ENCODE results near the gene GRPEL1.

The GRPEL1 gene

GRCh38 chr4:7061815-7062214, 6.0 kb downstream of the GRPEL1 start:
- no peaks in the 10 kb centered on the region for H3K27me3 ChIP-seq (ENCODE audit: insufficient read depth, low read length, poor library complexity)
- no peak overlapping the region for H2BK120ac ChIP-seq (ENCODE audit: low read depth, low read length)

GRCh38 chr4:7060346-7061150, 7.3 kb downstream of the GRPEL1 start:
- Histone ChIP-seq H3K27me3 (ENCODE audit: insufficient read depth, low read length, poor library complexity) (no peaks in the 10 kb centered on the region), H3K23ac (ENCODE audit: low read length) (no peak overlapping the region), H4K8ac (ENCODE audit: low read depth, low read length) (no peak overlapping the region), H2BK5ac (ENCODE audit: low read length) (no peak overlapping the region), H3K9ac (ENCODE audit: low read length) (no peak overlapping the region), H2BK120ac (ENCODE audit: low read depth, low read length) (no peak overlapping the region), H2BK15ac (replicated peaks; ENCODE audit: low read depth) (no peak overlapping the region), H3K79me1 (ENCODE audit: low read length) (peaks cover 3% of the 10 kb centered on the region), H3K4ac (ENCODE audit: low read depth, low read length) (no peak overlapping the region), H3K4me1 (ENCODE audit: control insufficient read depth, low read depth, low read length) (no peaks in the 10 kb centered on the region), H3K4me2 (ENCODE audit: low read length) (no peak overlapping the region), H3K36me3 (ENCODE audit: control insufficient read depth, insufficient read depth, low read length) (peaks cover 13% of the 10 kb centered on the region), H2AK5ac (ENCODE audit: low read length) (no peak overlapping the region), H4K5ac (ENCODE audit: low read length) (no peak overlapping the region), H3K27ac (ENCODE audit: low read depth, low read length) (no peak overlapping the region), H3K18ac (ENCODE audit: low read length) (no peak overlapping the region), H3K4me3 (ENCODE audit: low read length) (no peak overlapping the region), H3K79me2 (ENCODE audit: control insufficient read depth, insufficient read depth, low read length) (peaks cover 3% of the 10 kb centered on the region), H3K56ac (ENCODE audit: low read length) (no peak overlapping the region)
- no CpG with 5 or more reads among the region's 20 CpGs for WGBS (ENCODE audit: extremely low coverage, insufficient coverage, low lambda C conversion rate)
- no peak for DNase-seq

More at GRCh38 chr4:7061815-7062214, 6.0 kb downstream of the GRPEL1 start:
- no peak overlapping the region for H3K4ac ChIP-seq (ENCODE audit: low read depth, low read length)
- H4K5ac ChIP-seq (ENCODE audit: low read length): no peak overlapping the region
- H2AK5ac ChIP-seq (ENCODE audit: low read length): no peak overlapping the region
- no peak overlapping the region for H3K56ac ChIP-seq (ENCODE audit: low read length)
- H4K8ac ChIP-seq (ENCODE audit: low read depth, low read length): no peak overlapping the region
- H2BK5ac ChIP-seq (ENCODE audit: low read length): no peak overlapping the region
- H3K79me2 ChIP-seq (ENCODE audit: control insufficient read depth, insufficient read depth, low read length): peaks cover 10% of the 10 kb centered on the region
- H3K23ac ChIP-seq (ENCODE audit: low read length): no peak overlapping the region
- peaks cover 8% of the 10 kb centered on the region for H3K79me1 ChIP-seq (ENCODE audit: low read length)
- DNase-seq: no peak
- peaks cover 2% of the 10 kb centered on the region for H3K4me1 ChIP-seq (ENCODE audit: control insufficient read depth, low read depth, low read length)
- WGBS (ENCODE audit: extremely low coverage, insufficient coverage, low lambda C conversion rate): no CpG with 5 or more reads among the region's 6 CpGs
- H3K4me3 ChIP-seq (ENCODE audit: low read length): no peak overlapping the region
- no peak overlapping the region for H2BK15ac ChIP-seq (replicated peaks; ENCODE audit: low read depth)
- no peak overlapping the region for H3K9ac ChIP-seq (ENCODE audit: low read length)
- peaks cover 13% of the 10 kb centered on the region for H3K36me3 ChIP-seq (ENCODE audit: control insufficient read depth, insufficient read depth, low read length)
- no peak overlapping the region for H3K18ac ChIP-seq (ENCODE audit: low read length)
- no peak overlapping the region for H3K27ac ChIP-seq (ENCODE audit: low read depth, low read length)
- no peak overlapping the region for H3K4me2 ChIP-seq (ENCODE audit: low read length)

GRCh38 chr4:7059662-7060061, 8.2 kb downstream of the GRPEL1 start:
- DNase-seq: no peak
- no peak overlapping the region for H3K4me3 ChIP-seq (ENCODE audit: low read length)
- H3K9ac ChIP-seq (ENCODE audit: low read length): no peak overlapping the region
- no peak overlapping the region for H3K4me2 ChIP-seq (ENCODE audit: low read length)
- H4K8ac ChIP-seq (ENCODE audit: low read depth, low read length): no peak overlapping the region
- H2BK120ac ChIP-seq (ENCODE audit: low read depth, low read length): no peak overlapping the region
- WGBS (ENCODE audit: extremely low coverage, insufficient coverage, low lambda C conversion rate): no CpG with 5 or more reads among the region's 11 CpGs
- no peak overlapping the region for H3K27ac ChIP-seq (ENCODE audit: low read depth, low read length)
- no peak overlapping the region for H3K23ac ChIP-seq (ENCODE audit: low read length)
- no peak overlapping the region for H3K4ac ChIP-seq (ENCODE audit: low read depth, low read length)
- H3K79me2 ChIP-seq (ENCODE audit: control insufficient read depth, insufficient read depth, low read length): no peaks in the 10 kb centered on the region
- no peak overlapping the region for H2BK15ac ChIP-seq (replicated peaks; ENCODE audit: low read depth)
- H2BK5ac ChIP-seq (ENCODE audit: low read length): no peak overlapping the region
- H3K27me3 ChIP-seq (ENCODE audit: insufficient read depth, low read length, poor library complexity): no peaks in the 10 kb centered on the region
- no peak overlapping the region for H3K18ac ChIP-seq (ENCODE audit: low read length)
- no peak overlapping the region for H4K5ac ChIP-seq (ENCODE audit: low read length)
- H2AK5ac ChIP-seq (ENCODE audit: low read length): no peak overlapping the region
- H3K36me3 ChIP-seq (ENCODE audit: control insufficient read depth, insufficient read depth, low read length): peaks cover 13% of the 10 kb centered on the region
- no peak overlapping the region for H3K56ac ChIP-seq (ENCODE audit: low read length)
- no peaks in the 10 kb centered on the region for H3K4me1 ChIP-seq (ENCODE audit: control insufficient read depth, low read depth, low read length)
- H3K79me1 ChIP-seq (ENCODE audit: low read length): peaks cover 1% of the 10 kb centered on the region

GRCh38 chr4:7058792-7059191, 9.1 kb downstream of the GRPEL1 start:
- no peak overlapping the region for H4K8ac ChIP-seq (ENCODE audit: low read depth, low read length)
- peaks cover 12% of the 10 kb centered on the region for H3K36me3 ChIP-seq (ENCODE audit: control insufficient read depth, insufficient read depth, low read length)
- WGBS (ENCODE audit: extremely low coverage, insufficient coverage, low lambda C conversion rate): no CpG with 5 or more reads among the region's 3 CpGs

GRCh38 chr4:7055990-7056325, 11.9 kb downstream of the GRPEL1 start:
- H3K79me2 ChIP-seq (ENCODE audit: control insufficient read depth, insufficient read depth, low read length): no peaks in the 10 kb centered on the region
- no peak overlapping the region for H3K27ac ChIP-seq (ENCODE audit: low read depth, low read length)
- H3K56ac ChIP-seq (ENCODE audit: low read length): no peak overlapping the region
- no peak overlapping the region for H2AK5ac ChIP-seq (ENCODE audit: low read length)
- H2BK120ac ChIP-seq (ENCODE audit: low read depth, low read length): no peak overlapping the region
- no peak overlapping the region for H3K4me3 ChIP-seq (ENCODE audit: low read length)
- no peak overlapping the region for H3K9ac ChIP-seq (ENCODE audit: low read length)
- H3K4ac ChIP-seq (ENCODE audit: low read depth, low read length): no peak overlapping the region
- no peak overlapping the region for H3K18ac ChIP-seq (ENCODE audit: low read length)
- no peaks in the 10 kb centered on the region for H3K27me3 ChIP-seq (ENCODE audit: insufficient read depth, low read length, poor library complexity)
- peaks cover 2% of the 10 kb centered on the region for H3K36me3 ChIP-seq (ENCODE audit: control insufficient read depth, insufficient read depth, low read length)
- H3K4me1 ChIP-seq (ENCODE audit: control insufficient read depth, low read depth, low read length): no peaks in the 10 kb centered on the region
- H2BK5ac ChIP-seq (ENCODE audit: low read length): no peak overlapping the region
- DNase-seq: no peak
- no peak overlapping the region for H2BK15ac ChIP-seq (replicated peaks; ENCODE audit: low read depth)
- H3K4me2 ChIP-seq (ENCODE audit: low read length): no peak overlapping the region
- no CpG with 5 or more reads among the region's 10 CpGs for WGBS (ENCODE audit: extremely low coverage, insufficient coverage, low lambda C conversion rate)
- H3K23ac ChIP-seq (ENCODE audit: low read length): no peak overlapping the region
- H4K5ac ChIP-seq (ENCODE audit: low read length): no peak overlapping the region
- no peak overlapping the region for H4K8ac ChIP-seq (ENCODE audit: low read depth, low read length)
- H3K79me1 ChIP-seq (ENCODE audit: low read length): peaks cover 2% of the 10 kb centered on the region

More at GRCh38 chr4:7058792-7059191, 9.1 kb downstream of the GRPEL1 start:
- Histone ChIP-seq H3K4me3 (ENCODE audit: low read length) (no peak overlapping the region), H3K9ac (ENCODE audit: low read length) (no peak overlapping the region), H4K5ac (ENCODE audit: low read length) (no peak overlapping the region), H2BK5ac (ENCODE audit: low read length) (no peak overlapping the region), H3K4ac (ENCODE audit: low read depth, low read length) (no peak overlapping the region), H2BK120ac (ENCODE audit: low read depth, low read length) (no peak overlapping the region), H3K79me2 (ENCODE audit: control insufficient read depth, insufficient read depth, low read length) (no peaks in the 10 kb centered on the region), H3K79me1 (ENCODE audit: low read length) (no peaks in the 10 kb centered on the region), H3K27ac (ENCODE audit: low read depth, low read length) (no peak overlapping the region), H3K4me2 (ENCODE audit: low read length) (no peak overlapping the region), H2BK15ac (replicated peaks; ENCODE audit: low read depth) (no peak overlapping the region), H3K56ac (ENCODE audit: low read length) (no peak overlapping the region), H3K27me3 (ENCODE audit: insufficient read depth, low read length, poor library complexity) (no peaks in the 10 kb centered on the region), H3K18ac (ENCODE audit: low read length) (no peak overlapping the region), H2AK5ac (ENCODE audit: low read length) (no peak overlapping the region), H3K23ac (ENCODE audit: low read length) (no peak overlapping the region), H3K4me1 (ENCODE audit: control insufficient read depth, low read depth, low read length) (no peaks in the 10 kb centered on the region)
- DNase-seq: no peak
